Activated CD8-positive, alpha-beta T cell treated with anti-CD3 and anti-CD28 coated beads, Interleukin-2, amount 10 ng/mL, durations not matched to agents 7 days and 5 days (primary cell): ENCODE measurements around the gene CD28. TPM values are rescaled to one million over a fixed set of nuclear protein-coding genes. Genes with fewer than 3 reads are reported as not detected.
A peak's percentile ranks its signal among the peaks of the same experiment; 100 is the strongest.

Experiments
- ATAC-seq: fragments of 150-1000 bp; cut with Tn5 transposase; one replicate; pipeline ENCODE4 v1.10.0; 2021; ENCODE audit warnings: moderate library complexity
- CTCF ChIA-PET: fragments of 350-600 bp; sonication (Branson Sonifier 250); formaldehyde crosslinking; loops from one replicate; lab custom pipeline; 2021; ENCODE audit warnings: antibody characterized with exemption; lab: Charles Lee
- POLR2A ChIA-PET: fragments of 350-600 bp; sonication (Branson Sonifier 250); formaldehyde crosslinking; loops from one replicate; lab custom pipeline; 2021; ENCODE audit warnings: antibody characterized with exemption; lab: Charles Lee
- DNase-seq: peaks from one replicate; pipeline ENCODE4 v3.0.0-alpha.2; 2020
- H3K27ac Mint-ChIP-seq: one replicate; pipeline ENCODE4 v1.8.0; 2021; ENCODE audit warnings: mild to moderate bottlenecking, mixed read lengths
- H3K27me3 Mint-ChIP-seq: one replicate; pipeline ENCODE4 v1.8.0; 2021; ENCODE audit warnings: low read depth, mixed read lengths
- H3K36me3 Mint-ChIP-seq: one replicate; pipeline ENCODE4 v1.8.0; 2021; ENCODE audit warnings: low read depth, mixed read lengths
- H3K4me1 Mint-ChIP-seq: one replicate; pipeline ENCODE4 v1.8.0; 2021; ENCODE audit warnings: low read depth, mixed read lengths
- H3K4me3 Mint-ChIP-seq: one replicate; pipeline ENCODE4 v1.8.0; 2021; ENCODE audit warnings: mild to moderate bottlenecking, mixed read lengths
- H3K9me3 Mint-ChIP-seq: one replicate; pipeline ENCODE4 v1.8.0; 2022; ENCODE audit warnings: mixed read lengths; ENCODE audit not compliant: insufficient read depth
- total RNA-seq, 2 experiments: library from RNA; stranded (reverse); gene quantifications; one replicate each; pipeline ENCODE4 v1.2.3, GENCODE V29; 2021

Gene CD28
- total RNA-seq, 2 experiments from 2014 or later = 25.6 to 27.2 TPM

DNA sequence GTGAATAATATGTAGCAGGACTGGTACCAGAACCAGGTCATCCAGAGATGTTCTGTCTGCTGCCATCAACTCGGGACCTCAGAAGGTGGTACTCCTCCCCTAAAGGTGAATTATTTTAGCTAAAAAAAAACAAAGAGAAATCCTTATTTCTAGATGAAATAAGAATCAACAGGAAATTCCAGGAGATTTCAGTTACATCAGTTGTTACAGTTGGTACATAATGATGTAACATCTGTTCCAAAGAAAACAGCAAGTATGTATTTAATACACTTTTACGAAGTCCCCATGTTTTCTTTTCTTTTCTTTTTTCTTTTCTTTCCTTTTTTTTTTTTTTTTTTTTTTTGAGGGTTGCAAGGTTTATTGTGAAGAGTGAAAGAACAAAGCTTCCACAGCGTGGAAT lies 33.6 kb upstream of the CD28 start:
- Mint-ChIP-seq H3K27ac (no peak overlapping the region), H3K4me3 (no peak overlapping the region), H3K4me1 (peaks cover 23% of the 10 kb centered on the region), H3K36me3 (peaks cover 12% of the 10 kb centered on the region), H3K9me3 (peaks cover 8% of the 10 kb centered on the region), H3K27me3 (no peaks in the 10 kb centered on the region)
- ChIA-PET CTCF (interaction anchor here (1.0 to 1.9 kb wide), 2 partner anchors 46 to 142 kb away, joined by 3 to 7 read pairs; no protein-coding TSS in a partner anchor), POLR2A (no interaction called here)
- no peak for DNase-seq
- ATAC-seq = no peak

DNA sequence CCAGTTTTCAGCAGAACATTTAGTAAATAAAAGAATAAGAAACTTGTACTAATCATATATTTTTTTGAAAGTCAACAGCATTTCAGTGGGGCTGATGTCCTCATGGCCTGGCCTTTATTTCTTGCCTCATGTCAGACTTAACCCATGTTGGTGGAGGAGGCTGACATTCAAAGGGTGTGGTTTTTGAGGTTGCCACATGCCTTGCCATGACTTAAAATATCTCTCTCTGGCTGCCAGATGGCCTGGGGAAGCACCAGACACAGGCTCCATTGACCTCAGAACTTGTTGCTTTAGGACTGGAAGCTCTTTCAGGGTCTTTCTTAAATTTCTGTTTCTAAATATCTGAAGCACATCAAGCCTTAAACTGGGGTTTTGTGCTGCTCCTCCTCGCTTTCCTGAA lies 32.5 kb upstream of the CD28 start:
- H3K4me3 Mint-ChIP-seq = peak overlapping the region; percentile 16
- H3K27me3 Mint-ChIP-seq = no peaks in the 10 kb centered on the region
- CTCF ChIA-PET = interaction anchor here (0.8 kb wide), 2 partner anchors 17 to 196 kb away, joined by 3 to 4 read pairs; no protein-coding TSS in a partner anchor
- ATAC-seq (peak; percentile 94), DNase-seq (peak; percentile 79)
- H3K9me3 Mint-ChIP-seq = peaks cover 8% of the 10 kb centered on the region
- H3K27ac Mint-ChIP-seq = peak overlapping the region; percentile 58
- peaks cover 13% of the 10 kb centered on the region for H3K36me3 Mint-ChIP-seq
- POLR2A ChIA-PET = no interaction called here
- H3K4me1 Mint-ChIP-seq = peaks cover 25% of the 10 kb centered on the region

DNA sequence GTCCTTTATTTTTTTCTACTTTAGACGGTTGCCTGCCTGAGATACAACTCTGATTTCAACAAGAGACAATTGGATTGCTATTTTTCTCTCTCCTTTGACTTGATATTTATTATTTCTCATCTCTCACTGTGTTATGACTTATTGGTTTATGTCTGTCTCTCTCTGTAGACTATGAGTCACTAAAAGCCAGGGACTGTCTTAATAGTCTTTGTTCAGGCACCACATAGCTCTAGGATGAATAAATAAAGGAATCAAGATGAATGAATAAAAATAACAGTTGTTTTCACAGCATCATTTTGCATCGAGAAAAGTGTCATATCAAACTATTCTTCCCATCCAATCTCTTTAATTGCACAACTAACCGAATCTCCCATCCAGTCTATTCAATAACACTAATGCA lies 31.4 kb upstream of the CD28 start:
- Mint-ChIP-seq H3K36me3 (peaks cover 14% of the 10 kb centered on the region), H3K9me3 (peaks cover 11% of the 10 kb centered on the region), H3K27ac (no peak overlapping the region), H3K27me3 (no peaks in the 10 kb centered on the region), H3K4me1 (peaks cover 26% of the 10 kb centered on the region), H3K4me3 (no peak overlapping the region)
- DNase-seq (no peak), ATAC-seq (no peak)
- ChIA-PET POLR2A (no interaction called here), CTCF (interaction anchor here (0.7 kb wide), 1 partner anchor 12 kb away, joined by 3 read pairs; no protein-coding TSS in a partner anchor)

DNA sequence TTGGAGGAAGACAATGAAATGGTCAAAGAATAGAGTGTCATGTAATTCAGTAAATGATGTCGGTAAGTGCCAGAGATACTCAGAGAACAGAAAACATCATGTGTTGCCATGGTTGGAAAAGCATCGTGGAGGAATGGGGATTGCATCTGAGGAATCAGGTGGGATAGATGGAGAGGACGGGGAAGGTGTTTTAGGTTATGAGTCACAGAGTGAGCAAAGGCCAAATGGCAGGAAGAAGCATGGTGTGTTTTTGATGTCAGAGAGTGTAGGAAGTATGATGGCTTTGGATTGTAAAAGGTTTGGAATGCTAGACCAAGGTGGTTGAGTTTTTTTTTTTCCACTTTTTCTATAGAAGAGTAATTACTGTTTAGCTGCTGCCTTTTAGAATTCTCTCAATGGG lies 27.5 kb upstream of the CD28 start:
- no peak for DNase-seq
- Mint-ChIP-seq H3K9me3 (peaks cover 4% of the 10 kb centered on the region), H3K27me3 (no peaks in the 10 kb centered on the region), H3K27ac (no peak overlapping the region), H3K4me1 (peaks cover 37% of the 10 kb centered on the region), H3K4me3 (no peak overlapping the region), H3K36me3 (peaks cover 6% of the 10 kb centered on the region)
- no peak for ATAC-seq
- POLR2A ChIA-PET = no interaction called here
- CTCF ChIA-PET = no interaction called here

DNA sequence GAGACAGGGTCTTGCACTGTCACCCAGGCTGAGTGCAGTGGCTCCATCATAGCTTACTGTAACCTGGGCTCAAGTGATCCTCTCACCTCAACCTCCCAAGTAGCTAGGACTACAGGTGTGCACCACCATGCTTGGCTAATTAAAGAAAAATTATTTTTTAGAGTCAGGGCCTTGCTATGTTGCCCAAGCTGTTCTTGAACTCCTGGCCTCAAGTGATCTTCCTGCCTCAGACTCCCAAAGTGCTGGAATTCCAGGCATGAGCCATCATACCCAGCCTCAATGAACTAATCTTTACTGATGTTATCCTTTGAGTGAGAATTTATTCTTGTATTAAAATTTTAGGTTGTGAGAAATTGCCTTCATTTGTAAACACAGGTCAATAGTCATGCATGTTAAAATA lies 27.0 kb upstream of the CD28 start:
- Mint-ChIP-seq H3K27ac (no peak overlapping the region), H3K36me3 (peaks cover 4% of the 10 kb centered on the region), H3K9me3 (peaks cover 4% of the 10 kb centered on the region), H3K27me3 (no peaks in the 10 kb centered on the region), H3K4me1 (peaks cover 35% of the 10 kb centered on the region), H3K4me3 (no peak overlapping the region)
- CTCF ChIA-PET = interaction anchor here (0.6 kb wide), 1 partner anchor 100 kb away, joined by 4 read pairs; no protein-coding TSS in a partner anchor
- POLR2A ChIA-PET = no interaction called here
- no peak for ATAC-seq
- no peak for DNase-seq

DNA sequence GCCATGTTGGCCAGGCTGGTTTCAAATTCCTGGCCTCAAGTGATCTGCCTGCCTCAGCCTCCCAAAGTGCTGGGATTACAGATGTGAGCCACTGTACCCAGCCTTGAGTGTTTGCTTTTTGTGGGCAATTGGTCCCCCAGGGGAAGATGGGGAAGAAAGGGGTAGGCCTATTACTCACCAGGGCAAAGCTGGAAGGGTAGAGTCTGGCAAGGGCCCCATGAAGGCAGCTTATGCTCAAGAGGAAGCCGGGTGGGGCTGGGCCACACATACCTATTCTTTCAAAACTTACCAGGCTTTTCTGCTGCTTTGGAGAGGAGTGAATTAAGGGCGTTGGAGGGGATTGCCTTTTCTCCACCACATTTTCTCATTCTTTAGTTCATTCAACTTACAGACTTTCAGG lies 24.5 kb upstream of the CD28 start:
- Mint-ChIP-seq H3K9me3 (peaks cover 4% of the 10 kb centered on the region), H3K4me3 (no peak overlapping the region), H3K27me3 (no peaks in the 10 kb centered on the region), H3K36me3 (peaks cover 2% of the 10 kb centered on the region), H3K27ac (no peak overlapping the region), H3K4me1 (peaks cover 25% of the 10 kb centered on the region)
- DNase-seq (no peak), ATAC-seq (no peak)
- ChIA-PET POLR2A (no interaction called here), CTCF (interaction anchor here (1.4 to 2.0 kb wide), 2 partner anchors 11 to 31 kb away, joined by 3 to 4 read pairs; no protein-coding TSS in a partner anchor)

DNA sequence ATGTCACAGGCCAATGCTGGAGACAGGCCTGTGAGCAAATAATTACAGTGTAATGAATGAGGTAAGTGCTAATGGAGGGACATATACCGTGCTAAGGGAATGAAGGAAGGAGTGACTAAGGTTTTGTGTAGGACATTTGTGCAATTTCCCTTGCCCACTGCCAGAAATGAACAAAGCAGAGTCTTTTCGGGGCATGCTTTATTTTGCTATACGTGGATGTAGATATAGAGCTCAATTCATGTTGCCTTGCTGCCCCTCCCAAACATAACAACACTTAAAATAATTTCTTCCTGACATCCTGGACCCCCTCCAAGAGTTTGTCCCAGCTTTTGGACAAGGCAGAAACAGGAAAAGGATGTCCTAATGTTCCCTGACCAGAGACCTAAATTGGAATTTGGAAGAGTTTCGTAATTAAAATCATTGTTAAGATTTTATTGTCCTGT lies 23.7 kb upstream of the CD28 start:
- Mint-ChIP-seq H3K4me3 (no peak overlapping the region), H3K27me3 (no peaks in the 10 kb centered on the region), H3K27ac (no peak overlapping the region), H3K4me1 (peaks cover 25% of the 10 kb centered on the region), H3K9me3 (peaks cover 4% of the 10 kb centered on the region), H3K36me3 (peaks cover 2% of the 10 kb centered on the region)
- ATAC-seq (no peak), DNase-seq (no peak)
- CTCF ChIA-PET = interaction anchor here (1.4 kb wide), 1 partner anchor 32 kb away, joined by 3 read pairs; no protein-coding TSS in a partner anchor
- POLR2A ChIA-PET = no interaction called here

DNA sequence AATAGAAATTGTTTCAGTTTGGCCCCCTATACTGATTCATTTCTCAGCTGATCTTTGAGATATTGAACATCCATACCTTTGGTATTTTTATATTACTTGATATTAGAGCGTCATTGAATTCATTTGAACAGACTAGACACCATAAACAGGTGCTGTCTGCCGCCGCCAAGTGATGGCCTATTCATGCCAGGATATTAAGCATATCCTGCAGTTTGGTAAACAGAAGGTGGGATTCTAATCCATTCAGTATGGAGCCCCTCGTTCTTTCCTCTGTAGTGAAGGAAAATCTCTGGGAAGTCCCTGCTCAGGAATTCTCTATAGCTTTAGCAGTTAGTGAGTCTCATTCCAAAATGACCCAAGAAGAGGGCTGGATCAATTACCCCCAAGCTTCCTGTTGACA lies 23.0 kb upstream of the CD28 start:
- H3K36me3 Mint-ChIP-seq = peaks cover 2% of the 10 kb centered on the region
- CTCF ChIA-PET = interaction anchor here (1.0 to 1.6 kb wide), 2 partner anchors 57 to 199 kb away, joined by 3 read pairs; no protein-coding TSS in a partner anchor
- H3K9me3 Mint-ChIP-seq = peaks cover 4% of the 10 kb centered on the region
- ATAC-seq = no peak
- H3K4me1 Mint-ChIP-seq = peaks cover 25% of the 10 kb centered on the region
- no peak overlapping the region for H3K4me3 Mint-ChIP-seq
- POLR2A ChIA-PET = no interaction called here
- H3K27ac Mint-ChIP-seq = no peak overlapping the region
- no peak for DNase-seq
- no peaks in the 10 kb centered on the region for H3K27me3 Mint-ChIP-seq

DNA sequence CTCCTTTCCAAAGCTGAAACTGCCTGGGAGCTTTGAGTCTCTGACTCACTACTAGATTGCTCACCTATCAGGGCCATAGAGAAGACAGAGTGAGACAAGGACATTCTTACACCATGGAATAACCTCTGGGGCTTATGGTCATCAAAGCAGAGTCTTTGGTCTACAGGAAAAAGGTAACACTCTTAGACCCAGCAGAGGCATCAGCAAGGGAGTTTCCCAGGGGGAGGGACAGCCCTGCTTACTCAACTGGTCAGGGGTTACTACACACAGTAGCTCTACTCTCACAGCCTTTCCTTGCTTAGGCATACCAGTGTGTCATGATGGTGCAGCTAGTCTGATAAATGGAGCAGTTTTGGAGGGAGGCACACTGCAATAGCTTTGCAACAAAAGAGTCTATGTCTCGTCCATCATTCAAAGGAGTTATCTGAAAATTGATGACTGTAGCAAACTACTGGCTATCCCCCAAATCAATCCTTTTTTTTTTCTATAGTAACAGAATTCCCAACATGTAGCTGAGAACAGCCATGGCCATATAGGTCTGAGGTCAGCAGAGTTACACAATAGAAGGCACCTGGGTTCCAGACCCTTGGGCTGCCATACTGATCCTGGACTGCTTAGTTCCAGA lies 22.4 kb upstream of the CD28 start:
- CTCF ChIA-PET = interaction anchor here (1.0 to 2.5 kb wide), 3 partner anchors 56 to 199 kb away, joined by 3 to 6 read pairs (median 3); no protein-coding TSS in a partner anchor
- Mint-ChIP-seq H3K9me3 (peaks cover 4% of the 10 kb centered on the region), H3K27ac (no peak overlapping the region), H3K4me1 (peaks cover 22% of the 10 kb centered on the region), H3K36me3 (no peaks in the 10 kb centered on the region), H3K27me3 (no peaks in the 10 kb centered on the region), H3K4me3 (no peak overlapping the region)
- ATAC-seq (peak; percentile 44), DNase-seq (no peak)
- POLR2A ChIA-PET = interaction anchor here (0.7 kb wide), 1 partner anchor 76 kb away, joined by 4 read pairs; no protein-coding TSS in a partner anchor

DNA sequence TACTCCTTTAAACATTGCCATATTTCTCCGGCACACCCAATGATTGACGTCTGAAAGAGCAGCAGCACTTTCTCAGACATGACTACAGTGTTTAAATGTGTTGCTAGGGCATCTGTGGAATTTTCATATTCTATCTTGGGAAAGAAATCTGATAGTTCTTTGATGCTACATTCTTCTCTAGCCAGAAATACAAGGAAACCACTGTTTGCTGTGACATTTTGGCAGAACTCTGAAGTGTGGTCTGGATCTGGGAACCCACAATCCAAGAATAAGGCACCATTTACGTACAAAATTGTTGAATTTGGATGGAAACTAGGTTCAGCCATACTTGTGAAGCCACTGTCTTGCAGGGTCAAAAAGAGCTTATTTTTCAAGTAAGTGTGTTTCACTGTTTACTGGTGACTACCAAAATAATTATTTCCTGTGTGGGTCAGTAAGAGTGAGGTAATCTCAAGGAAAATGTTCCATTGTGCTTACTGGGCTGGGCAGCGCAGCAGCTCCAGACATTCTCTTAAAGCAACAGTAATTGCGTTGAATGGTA lies 21.3 kb upstream of the CD28 start:
- Mint-ChIP-seq H3K4me3 (no peak overlapping the region), H3K27ac (no peak overlapping the region), H3K4me1 (peaks cover 32% of the 10 kb centered on the region), H3K27me3 (no peaks in the 10 kb centered on the region), H3K36me3 (no peaks in the 10 kb centered on the region), H3K9me3 (no peaks in the 10 kb centered on the region)
- CTCF ChIA-PET = interaction anchor here (2.5 kb wide), 1 partner anchor 130 kb away, joined by 6 read pairs; no protein-coding TSS in a partner anchor
- DNase-seq (no peak), ATAC-seq (no peak)
- POLR2A ChIA-PET = no interaction called here

DNA sequence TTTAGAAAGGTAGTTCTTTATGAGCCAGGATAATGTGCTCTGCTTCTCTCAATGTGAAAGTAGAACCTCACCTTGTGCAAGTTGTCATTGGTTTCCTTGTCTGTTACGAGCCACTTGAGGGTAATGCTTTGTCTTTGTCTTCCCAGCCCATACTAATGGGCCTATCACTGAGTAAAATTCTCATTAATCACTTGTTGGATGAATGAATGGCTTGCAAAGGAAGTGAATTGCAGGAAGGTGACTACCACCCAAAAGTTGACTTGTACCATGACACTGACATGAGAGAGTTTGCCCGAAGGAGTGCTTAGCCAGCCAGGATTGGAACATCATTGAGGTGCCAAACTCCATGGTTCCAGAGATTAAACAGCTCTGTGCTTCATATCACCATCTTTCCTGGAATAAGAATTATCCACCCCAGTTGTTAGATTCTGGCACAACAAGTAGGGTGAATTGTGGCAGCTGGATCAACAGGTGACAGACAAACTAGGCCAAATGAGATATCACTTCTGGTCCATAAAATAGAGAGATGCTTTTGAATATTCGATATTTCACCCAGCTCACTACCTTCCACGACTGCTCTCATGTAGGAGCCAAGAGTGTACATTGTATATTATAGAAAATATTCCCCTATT lies 20.5 kb upstream of the CD28 start:
- Mint-ChIP-seq H3K4me3 (no peak overlapping the region), H3K4me1 (peaks cover 31% of the 10 kb centered on the region)
- CTCF ChIA-PET = interaction anchor here (2.5 kb wide), 1 partner anchor 129 kb away, joined by 6 read pairs; no protein-coding TSS in a partner anchor

More for the DNA sequence above, 20.5 kb upstream of the CD28 start:
- H3K27me3 Mint-ChIP-seq = no peaks in the 10 kb centered on the region
- no peak for DNase-seq
- no peaks in the 10 kb centered on the region for H3K36me3 Mint-ChIP-seq
- ATAC-seq = no peak
- H3K9me3 Mint-ChIP-seq = no peaks in the 10 kb centered on the region
- no peak overlapping the region for H3K27ac Mint-ChIP-seq
- POLR2A ChIA-PET = no interaction called here
